ENCODE data around the gene GMFB.
"Not testable (repeated sequence)": the region's sequence is repeated elsewhere in the genome, so short reads cannot be mapped to it uniquely, and the experiment has no call there.

GMFB gene

GRCh38 chr14:54455363-54455762 is 33.4 kb downstream of the GMFB start:
- TF ChIP-seq ARNTL (CRISPR knock-in tag; IDR thresholded peaks at IDR 0.05; ENCODE audit: borderline replicate concordance, low read depth), result no peak
- TF ChIP-seq TOX (CRISPR knock-in tag; IDR thresholded peaks at IDR 0.05; ENCODE audit: borderline replicate concordance), result no peak
- ATAC-seq, result no peak

- not testable (repeated sequence) for ATAC-seq
Measured at GRCh38 chr14:54453990-54454389, 34.8 kb downstream of the GMFB start.

DNA sequence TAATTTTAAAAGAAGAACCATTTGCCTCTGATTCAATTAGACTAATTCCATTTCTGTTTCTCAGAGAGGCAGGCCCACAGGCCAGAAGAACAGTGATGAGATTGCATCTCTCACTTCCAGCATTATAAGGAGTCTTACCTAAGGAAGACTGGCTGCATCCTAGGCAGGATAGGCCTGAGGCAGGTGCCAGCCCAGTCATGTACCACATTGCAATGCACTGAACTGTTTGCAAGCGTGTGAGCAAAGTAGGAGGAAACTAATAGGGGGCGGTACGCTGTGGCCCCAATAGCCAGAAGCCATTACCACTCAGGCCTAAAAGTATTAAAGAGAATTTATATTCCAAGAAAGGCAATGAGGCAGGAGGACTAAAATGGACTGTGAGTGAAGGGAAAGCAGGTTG is 35.5 kb downstream of the GMFB start:
- ATAC-seq, result no peak; the same call in 2 of the 3 replicates
- no peak for TF ChIP-seq BACH2 (CRISPR knock-in tag; IDR thresholded peaks at IDR 0.05; ENCODE audit: borderline replicate concordance)
- no peak for TF ChIP-seq ZNF565 (CRISPR knock-in tag; conservative IDR thresholded peaks at IDR 0.05; ENCODE audit: low read depth)
- no peak for TF ChIP-seq ZNF8 (CRISPR knock-in tag; IDR thresholded peaks at IDR 0.05)
- no peak for TF ChIP-seq RARB (CRISPR knock-in tag; IDR thresholded peaks at IDR 0.05)
- no peak for TF ChIP-seq CSDC2 (CRISPR knock-in tag; IDR thresholded peaks at IDR 0.05)
- TF ChIP-seq TCF4 (CRISPR knock-in tag; IDR thresholded peaks at IDR 0.05; ENCODE audit: borderline replicate concordance), result no peak
- no peak for TF ChIP-seq GLIS3 (CRISPR knock-in tag; IDR thresholded peaks at IDR 0.05)

GRCh38 chr14:54451961-54452360 is 36.8 kb downstream of the GMFB start:
- no peak for ATAC-seq
- TF ChIP-seq ESRRG (CRISPR knock-in tag; IDR thresholded peaks at IDR 0.05), result no peak
- no peak for TF ChIP-seq CSRNP3 (CRISPR knock-in tag; IDR thresholded peaks at IDR 0.05)

DNA sequence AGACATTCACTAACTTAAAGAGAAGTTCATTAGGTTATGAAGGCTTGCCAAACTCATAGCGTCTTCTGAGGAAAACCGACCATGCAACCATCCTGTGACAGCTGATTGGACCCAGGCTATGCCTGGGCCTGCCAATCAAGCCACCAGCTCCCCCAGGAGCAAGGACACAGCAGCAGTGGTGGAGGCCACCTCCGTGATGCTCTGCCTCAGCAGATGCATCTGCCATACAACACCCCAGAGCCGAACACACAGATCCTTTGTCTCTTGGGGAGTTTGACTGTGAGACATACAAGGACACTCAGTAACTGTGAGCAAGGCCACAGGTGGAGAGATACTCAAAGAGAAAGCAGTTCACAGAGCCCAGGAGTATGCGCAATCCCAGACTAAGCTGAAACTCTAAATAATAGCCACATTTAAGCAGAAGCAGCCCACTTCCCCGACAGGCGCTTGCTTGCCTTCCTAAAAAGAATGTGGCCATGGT is 37.6 kb downstream of the GMFB start:
- TF ChIP-seq CSRNP3 (CRISPR knock-in tag; IDR thresholded peaks at IDR 0.05) (no peak), ZFP3 (CRISPR knock-in tag; IDR thresholded peaks at IDR 0.05) (no peak), OSR1 (CRISPR knock-in tag; IDR thresholded peaks at IDR 0.05) (no peak), PPARA (CRISPR knock-in tag; IDR thresholded peaks at IDR 0.05; ENCODE audit: borderline replicate concordance) (no peak), ARNTL (CRISPR knock-in tag; IDR thresholded peaks at IDR 0.05; ENCODE audit: borderline replicate concordance, low read depth) (no peak), ZNF70 (CRISPR knock-in tag; IDR thresholded peaks at IDR 0.05) (no peak), ISL1 (CRISPR knock-in tag; IDR thresholded peaks at IDR 0.05) (no peak), ZFP30 (CRISPR knock-in tag; IDR thresholded peaks at IDR 0.05) (no peak), ESRRG (CRISPR knock-in tag; IDR thresholded peaks at IDR 0.05) (no peak), RARB (CRISPR knock-in tag; IDR thresholded peaks at IDR 0.05) (no peak), ZNF8 (CRISPR knock-in tag; IDR thresholded peaks at IDR 0.05) (no peak), CSDC2 (CRISPR knock-in tag; IDR thresholded peaks at IDR 0.05) (no peak), ZC3H10 (CRISPR knock-in tag; IDR thresholded peaks at IDR 0.05) (no peak)
- TF ChIP-seq, protein P1, sequence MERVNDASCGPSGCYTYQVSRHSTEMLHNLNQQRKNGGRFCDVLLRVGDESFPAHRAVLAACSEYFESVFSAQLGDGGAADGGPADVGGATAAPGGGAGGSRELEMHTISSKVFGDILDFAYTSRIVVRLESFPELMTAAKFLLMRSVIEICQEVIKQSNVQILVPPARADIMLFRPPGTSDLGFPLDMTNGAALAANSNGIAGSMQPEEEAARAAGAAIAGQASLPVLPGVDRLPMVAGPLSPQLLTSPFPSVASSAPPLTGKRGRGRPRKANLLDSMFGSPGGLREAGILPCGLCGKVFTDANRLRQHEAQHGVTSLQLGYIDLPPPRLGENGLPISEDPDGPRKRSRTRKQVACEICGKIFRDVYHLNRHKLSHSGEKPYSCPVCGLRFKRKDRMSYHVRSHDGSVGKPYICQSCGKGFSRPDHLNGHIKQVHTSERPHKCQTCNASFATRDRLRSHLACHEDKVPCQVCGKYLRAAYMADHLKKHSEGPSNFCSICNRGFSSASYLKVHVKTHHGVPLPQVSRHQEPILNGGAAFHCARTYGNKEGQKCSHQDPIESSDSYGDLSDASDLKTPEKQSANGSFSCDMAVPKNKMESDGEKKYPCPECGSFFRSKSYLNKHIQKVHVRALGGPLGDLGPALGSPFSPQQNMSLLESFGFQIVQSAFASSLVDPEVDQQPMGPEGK (CRISPR knock-in tag; IDR thresholded peaks at IDR 0.05; ENCODE audit: borderline replicate concordance), result no peak
- TF ChIP-seq, protein P2, sequence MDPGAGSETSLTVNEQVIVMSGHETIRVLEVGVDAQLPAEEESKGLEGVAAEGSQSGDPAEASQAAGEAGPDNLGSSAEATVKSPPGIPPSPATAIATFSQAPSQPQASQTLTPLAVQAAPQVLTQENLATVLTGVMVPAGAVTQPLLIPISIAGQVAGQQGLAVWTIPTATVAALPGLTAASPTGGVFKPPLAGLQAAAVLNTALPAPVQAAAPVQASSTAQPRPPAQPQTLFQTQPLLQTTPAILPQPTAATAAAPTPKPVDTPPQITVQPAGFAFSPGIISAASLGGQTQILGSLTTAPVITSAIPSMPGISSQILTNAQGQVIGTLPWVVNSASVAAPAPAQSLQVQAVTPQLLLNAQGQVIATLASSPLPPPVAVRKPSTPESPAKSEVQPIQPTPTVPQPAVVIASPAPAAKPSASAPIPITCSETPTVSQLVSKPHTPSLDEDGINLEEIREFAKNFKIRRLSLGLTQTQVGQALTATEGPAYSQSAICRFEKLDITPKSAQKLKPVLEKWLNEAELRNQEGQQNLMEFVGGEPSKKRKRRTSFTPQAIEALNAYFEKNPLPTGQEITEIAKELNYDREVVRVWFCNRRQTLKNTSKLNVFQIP (CRISPR knock-in tag; IDR thresholded peaks at IDR 0.05; ENCODE audit: borderline replicate concordance, low read depth), result no peak
- 0 out of 3 replicates have a peak, but pooled peaks have one; percentile 13 for ATAC-seq

DNA sequence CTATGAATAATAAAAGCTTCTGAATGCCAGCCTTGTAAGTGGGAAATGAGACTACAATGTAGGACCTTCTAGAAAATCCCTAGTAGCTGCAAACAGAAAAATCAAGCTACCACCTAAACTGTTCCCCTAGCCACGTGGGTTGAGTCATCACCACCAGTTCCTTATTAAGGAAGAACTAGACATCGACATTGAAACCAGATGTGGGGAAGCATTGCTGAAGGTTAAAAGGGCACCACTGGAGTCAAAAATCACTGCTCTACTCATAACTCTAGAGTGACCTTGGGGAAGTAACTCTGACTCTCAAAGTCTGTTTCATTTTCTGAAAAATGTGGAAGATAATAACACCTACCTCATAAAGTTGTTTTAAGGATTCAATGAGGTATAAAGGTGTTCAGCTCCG is 38.2 kb downstream of the GMFB start:
- peak; percentile 82 for ATAC-seq
- TF ChIP-seq ZNF565 (CRISPR knock-in tag; conservative IDR thresholded peaks at IDR 0.05; ENCODE audit: low read depth) (no peak), TOX (CRISPR knock-in tag; IDR thresholded peaks at IDR 0.05; ENCODE audit: borderline replicate concordance) (no peak), ISL1 (CRISPR knock-in tag; IDR thresholded peaks at IDR 0.05) (no peak), ARNTL (CRISPR knock-in tag; IDR thresholded peaks at IDR 0.05; ENCODE audit: borderline replicate concordance, low read depth) (no peak), GLIS3 (CRISPR knock-in tag; IDR thresholded peaks at IDR 0.05) (no peak), CREB5 (CRISPR knock-in tag; IDR thresholded peaks at IDR 0.05; ENCODE audit: low read depth) (no peak)

Data from SK-N-SH treated with all-trans-retinoic acid at 6 μM for 48 hours (cell line).